ENCODE results near the gene RNF157. TPM values are rescaled to one million over a fixed set of nuclear protein-coding genes. Genes with fewer than 3 reads are reported as not detected.

Gene RNF157
- total RNA-seq, 1 experiment from 2014 or later: 0.86 TPM

GRCh38 chr17:76196675-76197074, 43.6 kb downstream of the RNF157 start:
- ChIA-PET POLR2A (no interaction called here), CTCF (no interaction called here), RAD21 (ENCODE audit: low non-redundant PET in 1 of 2, low total read pairs in 2 of 2, uncharacterized antibody in 2 of 2, unreplicated experiment in 2 of 2) (no interaction called here)
- intact Hi-C loops (cut with micrococcal nuclease): no loop called here
- Histone ChIP-seq H3K9me3 (ENCODE audit: control insufficient read depth in 1 of 2, insufficient read depth in 1 of 2, low read depth in 1 of 2, low read length in 2 of 2) (no peaks in the 10 kb centered on the region), H3K9me2 (ENCODE audit: insufficient read depth) (no peaks in the 10 kb centered on the region), H3K9ac (ENCODE audit: low read length) (no peak overlapping the region), H3K4me3 (replicated peaks in 1 of 2; ENCODE audit: low read depth in 1 of 2, low read length in 2 of 2) (no peak overlapping the region), H3K27ac (ENCODE audit: low read depth, low read length) (no peak overlapping the region), H2AFZ (ENCODE audit: low read depth, low read length, poor library complexity, severe bottlenecking) (no peak overlapping the region), H3K79me2 (ENCODE audit: insufficient read depth, low read length) (no peaks in the 10 kb centered on the region), H3K36me3 (ENCODE audit: control insufficient read depth in 1 of 2, insufficient read depth in 2 of 2, low read length in 2 of 2) (no peaks in the 10 kb centered on the region), H3K4me2 (ENCODE audit: low read length) (no peak overlapping the region), H4K20me1 (ENCODE audit: insufficient read depth) (no peaks in the 10 kb centered on the region), H3K4me1 (ENCODE audit: control insufficient read depth in 1 of 2, insufficient read depth in 2 of 2, low read length in 2 of 2) (no peaks in the 10 kb centered on the region), H3K27me3 (ENCODE audit: insufficient read depth, low read length) (no peaks in the 10 kb centered on the region)
- TF ChIP-seq TCF7L2 (IDR thresholded peaks at IDR 0.05; ENCODE audit: borderline replicate concordance, extremely low read depth, insufficient read depth, insufficient read length) (no peak), JUND (IDR thresholded peaks at IDR 0.05) (no peak), EZH2 (IDR thresholded peaks at IDR 0.05) (no peak), CBX3 (IDR thresholded peaks at IDR 0.05; ENCODE audit: low read depth) (no peak), ZBTB33 (IDR thresholded peaks at IDR 0.05; ENCODE audit: extremely low read depth, insufficient replicate concordance, low read length) (no peak), SRF (IDR thresholded peaks at IDR 0.05; ENCODE audit: low read depth) (no peak), CEBPB (IDR thresholded peaks at IDR 0.05; ENCODE audit: low read depth) (no peak), POLR2AphosphoS5 (IDR thresholded peaks at IDR 0.05; ENCODE audit: low read depth, low read length) (no peak), SIN3A (IDR thresholded peaks at IDR 0.05; ENCODE audit: low read depth) (no peak), RAD21 (IDR thresholded peaks at IDR 0.05; ENCODE audit: low read depth) (no peak), ZFX (IDR thresholded peaks at IDR 0.05) (no peak), EZH2phosphoT487 (IDR thresholded peaks at IDR 0.05; ENCODE audit: borderline replicate concordance) (no peak), ATF3 (IDR thresholded peaks at IDR 0.05) (no peak), YY1 (IDR thresholded peaks at IDR 0.05; ENCODE audit: extremely low read depth, insufficient replicate concordance, low read depth, low read length) (no peak), ELF1 (IDR thresholded peaks at IDR 0.05; ENCODE audit: borderline replicate concordance, low read depth) (no peak), CTCF (IDR thresholded peaks at IDR 0.05 in 2 of 3, conservative IDR thresholded peaks at IDR 0.05 in 1 of 3; ENCODE audit: borderline replicate concordance in 1 of 3, insufficient read depth in 1 of 3, low read depth in 2 of 3, low read length in 2 of 3) (no peak), POLR2A (IDR thresholded peaks at IDR 0.05; ENCODE audit: borderline replicate concordance, extremely low read depth, insufficient read depth, insufficient read length) (no peak)
- DNase-seq (ENCODE audit: low read depth, low spot score) (no peak), ATAC-seq (no peak)
- BruUV-seq (replicated peaks): no TSS peak

All from HCT116 (cell line).